ELR (cell line): ENCODE measurements around the gene PTBP1.

Experiments
- DNase-seq: peaks from one replicate; pipeline ENCODE4 v3.0.0-alpha.2; 2015; ENCODE audit warnings: low read depth

The PTBP1 gene

DNA sequence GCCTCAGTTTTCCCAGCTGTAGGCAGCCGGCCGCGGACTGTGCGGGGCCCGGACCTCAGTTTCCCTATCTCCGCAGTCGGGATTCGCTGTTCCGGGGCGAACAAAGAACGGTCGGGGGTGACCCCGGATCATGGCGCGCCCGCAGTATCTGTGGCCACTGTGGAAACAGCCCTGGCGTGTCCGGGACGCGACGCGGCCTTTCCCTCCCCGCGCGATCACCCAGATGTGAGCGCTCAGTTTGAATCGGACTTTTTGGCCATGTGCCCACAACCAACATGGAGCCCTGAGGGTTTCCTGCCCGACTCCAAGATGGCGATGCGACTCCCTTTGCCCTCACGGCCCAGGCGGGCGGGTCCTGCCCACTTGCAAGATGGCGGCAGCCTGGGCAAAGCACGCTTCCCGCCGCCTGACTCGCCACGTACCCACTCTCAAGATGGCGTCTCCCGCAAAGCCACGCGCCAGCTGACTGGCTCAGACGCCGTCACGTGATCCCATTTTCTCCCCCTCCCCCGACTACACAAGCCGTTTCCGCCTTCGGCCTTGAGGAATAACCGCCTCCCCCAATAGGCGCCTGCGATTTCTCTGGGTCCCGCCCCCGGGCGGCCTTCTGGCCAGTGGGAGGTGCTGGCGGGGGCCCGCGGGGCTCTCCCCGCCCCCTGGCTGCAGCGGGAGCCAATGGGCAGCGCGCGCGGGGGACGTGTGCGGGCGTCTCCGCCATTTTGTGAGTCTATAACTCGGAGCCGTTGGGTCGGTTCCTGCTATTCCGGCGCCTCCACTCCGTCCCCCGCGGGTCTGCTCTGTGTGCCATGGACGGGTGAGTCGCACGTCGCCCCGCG, at the start of gene PTBP1:
Gene PTBP1, plus strand, starts transcription at position 761 of the 836 bp plus-strand sequence. Its CDS starts 46 bp downstream, at position 807.
- DNase-seq, result peak; percentile 100

DNA sequence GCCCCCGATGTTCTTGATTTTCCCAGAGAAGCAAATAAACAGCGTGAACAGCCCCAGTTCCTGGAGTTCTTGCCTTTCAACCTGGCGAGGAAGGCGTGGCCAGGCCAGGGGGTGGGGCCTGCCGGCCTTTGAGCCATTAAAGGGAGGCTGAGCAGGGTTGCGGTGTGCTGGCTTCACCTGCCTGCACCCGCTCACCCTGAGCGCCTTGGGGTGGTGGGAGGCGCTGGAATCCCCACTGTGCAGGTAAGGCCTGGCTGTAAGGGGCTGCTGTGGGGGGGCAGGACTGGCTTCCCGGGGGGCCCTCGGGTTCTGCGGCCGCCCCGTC, 49.0 kb upstream of the PTBP1 start:
- DNase-seq, result no peak

GRCh38 chr19:749811-750210, 47.4 kb upstream of the PTBP1 start:
- no peak for DNase-seq

DNA sequence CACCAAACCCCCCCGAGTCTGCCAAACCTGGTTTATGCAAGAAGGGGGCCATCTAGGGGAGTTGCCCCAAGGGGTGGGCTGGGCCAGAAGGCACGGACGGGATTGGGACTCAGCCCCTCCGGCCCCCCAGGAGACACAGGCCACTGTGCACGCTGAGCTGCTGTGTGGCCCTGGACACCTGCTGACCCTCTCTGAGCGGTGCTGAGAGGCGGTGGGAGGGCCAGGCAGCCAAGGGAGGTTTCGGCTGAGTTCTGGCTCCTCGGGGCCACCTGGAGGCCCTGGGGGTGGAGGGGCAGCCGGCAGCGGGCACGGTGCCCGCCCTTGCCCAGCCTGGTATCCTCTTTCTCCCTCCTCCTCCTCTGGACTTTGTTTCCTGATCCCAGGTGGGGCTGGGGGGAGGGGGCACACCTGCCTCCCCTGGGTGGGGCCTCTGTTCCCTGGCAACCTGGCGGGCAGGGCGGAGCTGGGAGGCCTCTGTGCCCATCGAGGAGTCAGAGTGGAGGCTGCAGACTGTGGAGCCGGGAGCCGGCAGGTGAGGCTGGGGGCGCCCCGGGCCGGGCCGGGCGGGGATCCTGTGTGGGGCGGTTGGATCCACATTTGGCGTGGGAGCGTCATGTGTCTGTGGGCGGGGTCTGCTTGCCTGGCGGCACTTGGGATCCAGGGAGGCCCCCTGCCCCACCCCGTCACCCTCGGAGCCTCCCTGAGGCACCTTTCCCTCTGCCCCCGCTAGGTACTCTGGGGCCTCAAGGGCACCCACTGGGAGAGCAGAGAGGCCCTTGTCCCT, 46.4 kb upstream of the PTBP1 start, which contains the start of gene MISP:
Gene MISP, plus strand, starts transcription at position 473 of the 784 bp plus-strand sequence. CDS start 5,835 bp downstream, outside the sequence.
- DNase-seq, result no peak

DNA sequence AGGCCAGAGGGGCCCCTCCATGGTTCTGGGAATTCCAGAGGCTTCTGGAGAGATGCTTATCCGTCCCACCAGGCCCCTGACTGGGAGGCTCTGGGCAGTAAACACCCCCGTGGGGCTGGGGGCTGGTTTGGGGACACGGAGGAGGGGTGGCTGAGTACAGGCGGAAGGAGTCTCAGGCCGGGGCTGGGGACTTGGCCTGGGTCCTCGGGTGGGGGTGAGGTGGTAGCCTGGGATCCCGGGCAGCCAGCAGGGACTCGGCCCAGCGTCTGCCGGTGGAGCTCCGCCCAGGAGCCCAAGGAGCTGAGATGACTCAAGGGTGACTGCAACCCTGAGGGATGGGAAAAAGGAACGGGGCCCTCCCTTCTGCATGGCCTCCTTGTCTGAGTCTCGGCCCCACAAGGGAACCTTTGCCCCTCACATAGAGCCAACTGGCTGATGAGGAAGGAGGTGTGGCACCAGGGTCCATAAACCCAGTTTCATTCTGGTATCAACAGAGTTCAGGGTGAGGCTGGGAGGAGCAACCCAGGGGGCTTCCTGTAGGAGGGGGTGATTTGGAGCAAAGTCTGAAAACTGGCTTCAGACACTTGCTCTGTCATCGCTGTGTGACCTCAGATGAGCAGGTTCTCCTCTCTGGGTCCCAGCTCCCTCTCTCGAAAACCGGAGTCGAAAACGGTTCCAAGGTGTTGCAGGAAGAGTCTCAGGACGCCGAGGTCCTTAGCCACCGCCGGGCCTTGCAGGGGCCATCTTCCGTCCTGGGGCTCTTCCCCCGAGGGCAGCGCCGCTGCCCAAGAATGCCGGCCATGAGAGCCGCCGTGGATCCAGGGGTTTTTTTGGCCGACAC, 45.5 kb upstream of the PTBP1 start:
- peak; percentile 96 for DNase-seq

DNA sequence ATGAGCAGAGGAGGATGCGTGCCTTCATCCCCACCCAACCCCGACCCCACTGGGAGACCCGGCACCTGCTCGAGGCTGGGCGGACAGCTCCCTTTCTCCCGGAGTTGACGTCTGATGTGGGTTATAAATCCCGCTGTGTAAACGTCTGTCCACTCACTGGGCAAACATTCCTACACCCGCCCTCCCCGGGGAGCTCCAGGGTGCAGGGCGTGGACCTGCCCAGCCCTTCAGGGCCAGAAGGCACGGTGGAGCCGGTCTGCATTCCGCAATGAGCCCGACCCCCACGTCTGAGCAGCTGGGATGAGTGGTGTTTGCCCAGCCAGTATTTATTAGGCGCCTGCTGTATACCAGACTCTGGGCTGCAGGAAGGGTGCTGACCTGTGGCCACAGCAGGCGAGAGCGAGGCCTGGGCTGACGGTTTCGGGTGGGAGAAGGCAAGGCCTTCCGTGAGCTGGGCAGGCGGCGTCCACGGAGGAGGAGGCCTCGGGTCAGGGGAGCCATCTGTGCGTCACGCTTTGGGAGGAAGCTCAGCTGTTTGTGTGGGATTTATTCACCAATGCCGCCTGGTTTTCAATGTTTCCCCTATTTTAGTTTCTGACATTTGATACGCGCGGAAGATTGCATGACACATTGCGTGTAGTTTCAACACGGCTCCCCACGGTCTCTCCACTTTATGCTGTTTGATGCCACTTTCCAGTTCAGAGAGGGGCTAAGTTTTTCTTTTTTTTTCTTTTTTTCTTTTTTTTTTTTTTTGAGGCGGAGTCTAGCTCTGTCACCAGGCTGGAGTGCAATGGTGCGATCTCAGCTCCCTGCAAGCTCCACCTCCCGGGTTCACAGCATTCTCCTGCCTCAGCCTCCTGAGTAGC, 44.4 kb upstream of the PTBP1 start:
- peak; percentile 89 for DNase-seq

DNA sequence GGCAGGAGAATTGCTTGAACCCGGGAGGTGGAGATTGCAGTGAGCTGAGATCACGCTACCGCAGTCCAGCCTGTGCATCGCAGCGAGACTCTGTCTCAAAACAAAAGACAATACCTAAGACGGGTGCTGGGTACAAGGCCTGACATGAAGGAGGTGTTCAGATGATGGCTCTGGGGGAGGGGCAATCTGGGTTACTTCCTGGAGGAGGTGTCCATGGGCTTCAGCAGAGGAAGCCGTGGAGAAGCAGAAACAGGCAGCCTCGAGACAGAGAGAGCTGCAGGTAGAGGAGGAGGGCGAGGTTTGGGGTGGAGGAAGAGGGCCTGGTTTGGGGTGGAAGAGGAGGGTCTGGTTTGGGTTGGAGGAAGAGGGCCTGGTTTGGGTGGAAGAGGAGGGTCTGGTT, 42.7 kb upstream of the PTBP1 start:
- DNase-seq, result no peak

- DNase-seq, result no peak
These were observed 42.2 kb upstream of the PTBP1 start for GRCh38 chr19:755063-755462.

GRCh38 chr19:756236-756635, 41.0 kb upstream of the PTBP1 start:
- peak; percentile 71 for DNase-seq

GRCh38 chr19:756821-757688, 40.2 kb upstream of the PTBP1 start:
- no peak for DNase-seq

DNA sequence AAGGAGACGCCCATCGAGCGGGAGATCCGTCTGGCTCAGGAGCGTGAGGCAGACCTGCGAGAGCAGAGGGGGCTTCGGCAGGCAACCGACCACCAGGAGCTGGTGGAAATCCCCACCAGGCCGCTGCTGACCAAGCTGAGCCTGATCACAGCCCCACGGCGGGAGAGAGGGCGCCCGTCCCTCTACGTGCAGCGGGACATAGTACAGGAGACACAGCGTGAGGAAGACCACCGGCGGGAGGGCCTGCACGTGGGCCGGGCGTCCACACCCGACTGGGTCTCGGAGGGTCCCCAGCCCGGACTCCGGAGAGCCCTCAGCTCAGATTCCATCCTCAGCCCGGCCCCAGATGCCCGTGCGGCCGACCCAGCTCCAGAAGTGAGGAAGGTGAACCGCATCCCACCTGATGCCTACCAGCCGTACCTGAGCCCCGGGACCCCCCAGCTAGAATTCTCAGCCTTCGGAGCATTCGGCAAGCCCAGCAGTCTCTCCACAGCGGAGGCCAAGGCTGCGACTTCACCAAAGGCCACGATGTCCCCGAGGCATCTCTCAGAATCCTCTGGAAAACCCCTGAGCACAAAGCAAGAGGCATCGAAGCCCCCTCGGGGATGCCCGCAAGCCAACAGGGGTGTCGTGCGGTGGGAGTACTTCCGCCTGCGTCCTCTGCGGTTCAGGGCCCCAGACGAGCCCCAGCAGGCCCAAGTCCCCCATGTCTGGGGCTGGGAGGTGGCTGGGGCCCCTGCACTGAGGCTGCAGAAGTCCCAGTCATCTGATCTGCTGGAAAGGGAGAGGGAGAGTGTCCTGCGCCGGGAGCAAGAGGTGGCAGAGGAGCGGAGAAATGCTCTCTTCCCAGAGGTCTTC, 39.2 kb upstream of the PTBP1 start:
- no peak for DNase-seq

GRCh38 chr19:763181-763580, 34.1 kb upstream of the PTBP1 start:
- DNase-seq, result no peak

DNA sequence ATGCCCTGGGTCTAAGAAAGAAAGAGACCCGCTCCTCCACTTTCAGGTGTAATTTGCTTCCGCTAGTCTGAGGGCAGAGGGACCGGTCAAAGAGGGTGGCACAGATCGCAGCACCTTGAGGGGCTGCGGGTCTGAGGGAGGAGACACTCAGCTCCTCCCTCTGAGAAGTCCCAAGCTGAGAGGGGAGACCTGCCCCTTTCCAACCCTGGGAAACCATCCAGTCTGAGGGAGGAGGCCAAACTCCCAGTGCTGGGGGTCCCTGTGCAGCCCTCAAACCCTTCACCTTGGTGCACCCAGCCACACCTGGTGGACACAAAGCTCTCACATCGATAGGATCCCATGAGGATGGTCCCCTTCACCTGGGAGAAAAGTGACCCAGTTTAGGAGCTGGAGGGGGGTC, 33.4 kb upstream of the PTBP1 start:
- no peak for DNase-seq

GRCh38 chr19:764301-764700, 33.0 kb upstream of the PTBP1 start:
- no peak for DNase-seq

DNA sequence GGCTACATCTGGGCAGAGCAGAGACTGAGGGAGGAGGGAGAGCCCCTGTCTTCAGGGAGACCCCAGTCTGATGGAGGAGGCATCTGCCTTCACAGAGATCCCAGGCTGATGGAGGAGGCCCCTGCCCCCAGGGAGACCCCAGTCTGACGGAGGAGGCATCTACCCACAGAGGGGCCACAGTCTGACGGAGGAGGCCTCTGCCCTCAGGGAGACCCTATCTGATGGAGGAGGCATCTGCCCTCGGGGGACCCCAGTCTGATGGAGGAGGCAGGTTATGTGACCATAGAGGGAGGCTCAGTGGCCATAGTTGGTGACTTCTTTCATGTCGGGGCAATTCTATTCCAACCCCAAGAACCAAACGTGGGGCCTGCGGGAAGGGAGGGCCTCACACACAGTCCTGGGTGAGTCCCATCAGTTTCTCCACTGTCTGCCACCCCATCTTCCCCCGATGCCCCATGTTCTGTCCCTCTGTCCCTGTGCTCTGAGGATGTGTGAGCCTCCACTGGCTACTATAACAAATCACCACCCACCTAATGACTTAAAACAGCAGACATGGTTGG, 32.0 kb upstream of the PTBP1 start:
- DNase-seq, result no peak

GRCh38 chr19:768424-768823, 28.8 kb upstream of the PTBP1 start:
- DNase-seq, result peak; percentile 74

GRCh38 chr19:769616-770015, 27.6 kb upstream of the PTBP1 start:
- no peak for DNase-seq

DNA sequence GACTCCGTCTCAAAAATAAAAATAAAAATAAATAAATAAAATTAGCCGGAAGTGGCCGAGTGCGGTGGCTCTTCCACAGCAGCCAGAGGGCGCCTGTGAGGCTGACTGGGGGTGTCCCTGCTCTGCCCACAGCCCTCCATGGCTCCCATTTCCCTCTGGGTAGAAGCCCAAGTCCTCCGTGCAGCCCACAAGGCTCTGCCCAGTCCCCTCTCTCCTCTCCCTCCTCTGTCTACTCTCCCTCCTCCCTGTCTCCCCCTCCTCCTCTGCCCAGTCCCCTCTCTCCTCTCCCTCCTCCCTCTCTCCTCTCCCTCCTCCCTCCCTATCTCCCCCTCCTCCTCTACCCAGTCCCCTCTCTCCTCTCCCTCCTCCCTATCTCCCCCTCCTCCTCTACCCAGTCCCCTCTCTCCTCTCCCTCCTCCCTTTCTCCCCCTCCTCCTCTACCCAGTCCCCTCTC, 25.9 kb upstream of the PTBP1 start:
- DNase-seq, result peak; percentile 76

- no peak for DNase-seq
These were observed 25.2 kb upstream of the PTBP1 start for GRCh38 chr19:772063-772462.
